PC-3 (cell line): ENCODE data around the gene BCKDHA. TPM values are rescaled to one million over a fixed set of nuclear protein-coding genes. Genes with fewer than 3 reads are reported as not detected.
A peak's percentile ranks its signal among the peaks of the same experiment; 100 is the strongest.

Source experiments
- ATAC-seq: fragments of 200-7000 bp; cut with Tn5 transposase; 2 replicates; pipeline ENCODE4 v1.9.1; 2020; ENCODE audit warnings: mild to moderate bottlenecking, moderate library complexity
- Bru-seq: library from RNA; stranded (reverse); fragments of 400-500 nt; gene quantifications from one replicate; lab custom pipeline; 2021; lab: Mats Ljungman, UMichigan
- BruChase-seq, 2 experiments: library from RNA; stranded (reverse); fragments of 400-500 nt; gene quantifications; one replicate each; lab custom pipeline; 2021; lab: Mats Ljungman, UMichigan
- BruUV-seq: library from RNA; stranded (reverse); fragments of 400-500 nt; replicated peaks from 2 replicates; lab custom pipeline; 2021; lab: Mats Ljungman, UMichigan
- CTCF ChIA-PET: fragments of 300-600 bp; sonication (Branson Sonifier 250); formaldehyde crosslinking; loops from one replicate; lab custom pipeline; 2022; ENCODE audit warnings: antibody characterized with exemption; lab: Charles Lee
- POLR2A ChIA-PET: fragments of 300-600 bp; sonication (Branson Sonifier 250); formaldehyde crosslinking; loops from one replicate; lab custom pipeline; 2022; ENCODE audit warnings: antibody characterized with exemption; ENCODE audit not compliant: unreplicated experiment; lab: Charles Lee
- DNase-seq: peaks from one replicate; pipeline ENCODE4 v3.0.0-alpha.2; 2015
- H2AFZ ChIP-seq: fragments of 300-600 bp; sonication (generic); 2 replicates; pipeline ENCODE4 v1.6.0; 2016; ENCODE audit warnings: antibody characterized with exemption, low read length
- H3F3A ChIP-seq: fragments of 300-600 bp; sonication (generic); one replicate; pipeline ENCODE4 v1.6.0; 2017; ENCODE audit warnings: antibody characterized with exemption, low read length, control low read depth, mild to moderate bottlenecking; ENCODE audit not compliant: unreplicated experiment
- H3K27ac ChIP-seq: fragments of 300-600 bp; sonication (generic); 2 replicates; pipeline ENCODE4 v1.5.1; 2016; ENCODE audit warnings: mild to moderate bottlenecking, low read length
- H3K27me3 ChIP-seq: fragments of 300-600 bp; sonication (generic); 2 replicates; pipeline ENCODE4 v1.6.1; 2016; ENCODE audit warnings: low read length, mixed read lengths
- H3K36me3 ChIP-seq: fragments of 300-600 bp; sonication (generic); 2 replicates; pipeline ENCODE4 v1.6.1; 2016; ENCODE audit warnings: low read depth, mixed run types, low read length, mixed read lengths
- H3K4me1 ChIP-seq: fragments of 300-600 bp; sonication (generic); 2 replicates; pipeline ENCODE4 v1.5.1; 2016; ENCODE audit warnings: low read length; ENCODE audit not compliant: insufficient read depth
- H3K4me2 ChIP-seq: fragments of 300-600 bp; sonication (generic); 2 replicates; pipeline ENCODE4 v1.6.0; 2016; ENCODE audit warnings: low read length
- H3K4me3 ChIP-seq: fragments of 300-600 bp; sonication (generic); 2 replicates; pipeline ENCODE4 v1.5.1; 2016; ENCODE audit warnings: mild to moderate bottlenecking, low read length, mixed read lengths
- H3K79me2 ChIP-seq: fragments of 300-600 bp; sonication (generic); 2 replicates; pipeline ENCODE4 v1.6.1; 2017; ENCODE audit warnings: low read length, mixed read lengths
- H3K9ac ChIP-seq: fragments of 300-600 bp; sonication (generic); 2 replicates; pipeline ENCODE4 v1.6.0; 2016; ENCODE audit warnings: mild to moderate bottlenecking, low read length
- H3K9me2 ChIP-seq: fragments of 300-600 bp; sonication (generic); replicated peaks from 2 replicates; pipeline ENCODE4 v1.6.1; 2016; ENCODE audit warnings: mixed run types, low read length, mixed read lengths
- H3K9me3 ChIP-seq: fragments of 300-600 bp; sonication (generic); 2 replicates; pipeline ENCODE4 v1.6.1; 2016; ENCODE audit warnings: low read length, mixed read lengths
- H4K20me1 ChIP-seq: fragments of 300-600 bp; sonication (generic); 2 replicates; pipeline ENCODE4 v1.6.1; 2016; ENCODE audit warnings: low read length, mixed read lengths
- CTCF ChIP-seq: fragments of 300-600 bp; sonication (generic); conservative IDR thresholded peaks from 2 replicates; pipeline ENCODE4 v1.5.1; 2017; ENCODE audit warnings: antibody characterized with exemption, low read depth, mild to moderate bottlenecking, low read length
- EZH2 ChIP-seq: fragments of 300-600 bp; sonication (generic); IDR thresholded peaks from one replicate; pipeline ENCODE4 v1.6.1; 2017; ENCODE audit warnings: antibody characterized with exemption, mild to moderate bottlenecking, low read length; ENCODE audit not compliant: unreplicated experiment
- EZH2phosphoT487 ChIP-seq: fragments of 300-600 bp; sonication (generic); IDR thresholded peaks from 2 replicates; pipeline ENCODE4 v1.6.1; 2018; ENCODE audit warnings: mild to moderate bottlenecking, antibody characterized with exemption, low read length, borderline replicate concordance
- intact Hi-C: fragments of 100-400 bp; cut with micrococcal nuclease; formaldehyde crosslinking; loops from 2 replicates; pipeline ENCODE4 v1.9.0; 2023
- long read RNA-seq: library from polyadenylated mRNA; unstranded; transcript quantifications from one replicate; pipeline ENCODE4 v2.0.0, GENCODE V29; 2021; ENCODE audit not compliant: unreplicated experiment
- total RNA-seq: library from RNA; depleted of rRNA; stranded (reverse); fragments of >200 nt; gene quantifications from 2 replicates; pipeline ENCODE4 v1.2.3, GENCODE V29; 2014; rRNA removed

The BCKDHA gene
- 49.2 and 53.1 TPM in 2 replicates for total RNA-seq
- Bru-seq, nascent RNA, result percentile 50 among the genes with signal in this experiment
- BruChase-seq, experiment 1, labeled RNA remaining after a 6-hour chase, result percentile 58 among the genes with signal in this experiment
- BruChase-seq, experiment 2, labeled RNA remaining after a 2-hour chase, result percentile 54 among the genes with signal in this experiment
- long read RNA-seq, transcript BCKDHA-201 (9 exons, 2,103 nt), result major isoform, 33 of 52 reads
- long read RNA-seq, partial matches to known transcripts, result 14 of 52 reads
- long read RNA-seq, other reads (novel, unspliced or antisense), result 5 of 52 reads

GRCh38 chr19:41397086-41398049 is at the start of gene BCKDHA, which contains the start of gene EXOSC5:
Gene BCKDHA (plus strand): TSS chr19:41397818. CDS start chr19:41397828, 10 bp downstream.
Gene EXOSC5 (minus strand): TSS chr19:41397359. CDS start chr19:41397328, 31 bp downstream.
- POLR2A ChIA-PET, result no interaction called here
- intact Hi-C loops, result no loop called here

GRCh38 chr19:41350735-41351338 is 46.8 kb upstream of the BCKDHA start:
- no peaks in the 10 kb centered on the region for H3K27me3 ChIP-seq
- DNase-seq (no peak), ATAC-seq (no peak)
- H3K4me2 ChIP-seq, result peak overlapping the region; percentile 94
- H4K20me1 ChIP-seq, result no peaks in the 10 kb centered on the region
- H3K79me2 ChIP-seq, result peaks cover 40% of the 10 kb centered on the region
- no peaks in the 10 kb centered on the region for H3K9me2 ChIP-seq
- peak overlapping the region; percentile 86 for H3K4me3 ChIP-seq
- no peaks in the 10 kb centered on the region for H3F3A ChIP-seq
- CTCF ChIA-PET, result no interaction called here
- POLR2A ChIA-PET, result interaction anchor here (0.6 kb wide), 1 partner anchor 45 kb away, joined by 3 read pairs; no protein-coding TSS in a partner anchor
- no peaks in the 10 kb centered on the region for H3K36me3 ChIP-seq
- TF ChIP-seq EZH2phosphoT487 (no peak), EZH2 (no peak), CTCF (no peak)
- H3K4me1 ChIP-seq, result 0 out of 2 replicates have a peak, but pooled peaks cover 4% of the 10 kb centered on the region
- BruUV-seq, result no TSS peak
- intact Hi-C loops, result loop anchor here (2.0 kb wide), 1 partner anchor 24 kb away; no protein-coding TSS in a partner anchor
- peak overlapping the region; percentile 74 for H3K9ac ChIP-seq
- H3K27ac ChIP-seq, result no peak overlapping the region
- H3K9me3 ChIP-seq, result no peaks in the 10 kb centered on the region
- H2AFZ ChIP-seq, result peak overlapping the region; percentile 69; the same call in 1 of the 2 replicates

More at GRCh38 chr19:41397086-41398049, at the start of gene BCKDHA, which contains the start of gene EXOSC5:
- peak within 1 kb of the TSS; percentile 96 for H3K4me3 ChIP-seq
- H3K9ac ChIP-seq, result peak within 1 kb of the TSS; percentile 97
- H3K4me1 ChIP-seq, result peaks cover 10% of the 10 kb centered on the region; the same call in 1 of the 2 replicates
- H3K4me2 ChIP-seq, result peak within 1 kb of the TSS; percentile 96
- H3K27ac ChIP-seq, result peak within 1 kb of the TSS; percentile 75
- peak within 1 kb of the TSS; percentile 81 for H2AFZ ChIP-seq
- no peaks in the 10 kb centered on the region for H3K9me2 ChIP-seq
- peak; percentile 95 for ATAC-seq
- BruUV-seq, result TSS peak; percentile 80
- CTCF ChIA-PET, result no interaction called here
- H3K9me3 ChIP-seq, result no peaks in the 10 kb centered on the region
- peaks cover 36% of the 10 kb centered on the region for H3K79me2 ChIP-seq
- no peaks in the 10 kb centered on the region for H3K27me3 ChIP-seq
- DNase-seq, result peak; percentile 98
- H4K20me1 ChIP-seq, result no peaks in the 10 kb centered on the region
- H3F3A ChIP-seq, result no peaks in the 10 kb centered on the region
- H3K36me3 ChIP-seq, result no peaks in the 10 kb centered on the region
- TF ChIP-seq EZH2phosphoT487, result no peak
